TTC549 (cell line): ENCODE data around the gene DYRK1A.

Source experiments
- FAIRE-seq: peaks from 2 replicates; lab custom pipeline; 2012; peaks lifted over from hg19 to GRCh38; lab: Jason Lieb, UNC

Gene DYRK1A

DNA sequence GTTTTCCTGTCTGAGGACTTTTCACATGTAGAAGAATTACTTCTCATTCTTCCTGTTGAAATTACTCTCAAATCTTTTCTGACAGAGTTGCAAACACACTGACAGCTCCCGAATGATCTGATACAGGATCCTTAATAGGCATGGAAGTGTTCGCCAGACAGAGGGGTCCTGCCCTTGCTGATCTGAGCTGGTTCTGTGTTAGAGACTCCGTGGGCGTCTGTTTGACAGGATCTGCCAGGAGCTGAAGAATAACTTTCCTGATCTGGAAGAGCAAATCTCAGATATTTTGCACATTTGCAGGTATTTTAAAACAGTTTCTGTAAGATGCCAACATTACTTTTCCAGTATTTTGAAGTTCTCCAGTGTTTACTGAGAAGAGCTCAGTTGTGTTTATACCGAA is 202.3 kb downstream of the DYRK1A start:
- no peak for FAIRE-seq

DNA sequence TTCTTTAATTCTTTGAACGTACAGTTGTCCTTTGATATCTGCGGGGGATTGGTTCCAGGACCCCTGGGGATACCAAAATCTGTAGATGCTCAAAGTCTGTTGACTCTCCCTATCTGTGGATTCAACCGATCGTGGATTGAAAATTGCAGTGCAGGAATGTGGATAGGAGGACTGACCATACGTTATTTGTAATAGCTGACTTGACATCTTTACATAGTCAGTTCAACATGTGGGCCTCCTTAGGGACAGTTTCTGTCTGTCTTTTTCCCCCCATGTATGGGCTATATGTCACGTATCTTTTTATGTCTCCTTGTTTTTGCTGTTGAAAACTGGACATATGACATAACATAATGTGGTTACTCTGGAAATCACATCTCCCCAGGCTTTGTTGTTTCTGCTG is 204.9 kb downstream of the DYRK1A start:
- FAIRE-seq = no peak

GRCh38 chr21:37574316-37574715 is 207.7 kb downstream of the DYRK1A start:
- FAIRE-seq = no peak

DNA sequence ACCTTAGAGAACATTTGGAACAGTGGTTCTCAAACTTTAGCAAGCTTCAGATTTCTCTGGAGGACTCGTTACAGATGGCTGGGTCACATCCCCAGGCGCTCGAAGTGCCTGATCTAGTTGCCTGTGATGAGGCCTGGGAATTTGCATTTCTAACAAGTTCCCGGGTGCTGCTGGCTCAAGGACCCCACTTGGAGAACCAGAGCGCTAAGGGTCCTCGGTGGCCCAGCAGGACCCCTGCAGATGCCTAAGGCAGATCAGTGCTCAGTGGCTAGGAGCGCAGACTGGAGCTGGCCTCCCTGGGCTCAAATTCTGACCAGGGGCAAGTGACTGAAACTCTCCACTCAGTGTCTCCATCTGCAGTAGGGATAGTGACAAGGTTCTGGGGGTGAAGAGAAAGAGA is 208.2 kb downstream of the DYRK1A start:
- FAIRE-seq = no peak

DNA sequence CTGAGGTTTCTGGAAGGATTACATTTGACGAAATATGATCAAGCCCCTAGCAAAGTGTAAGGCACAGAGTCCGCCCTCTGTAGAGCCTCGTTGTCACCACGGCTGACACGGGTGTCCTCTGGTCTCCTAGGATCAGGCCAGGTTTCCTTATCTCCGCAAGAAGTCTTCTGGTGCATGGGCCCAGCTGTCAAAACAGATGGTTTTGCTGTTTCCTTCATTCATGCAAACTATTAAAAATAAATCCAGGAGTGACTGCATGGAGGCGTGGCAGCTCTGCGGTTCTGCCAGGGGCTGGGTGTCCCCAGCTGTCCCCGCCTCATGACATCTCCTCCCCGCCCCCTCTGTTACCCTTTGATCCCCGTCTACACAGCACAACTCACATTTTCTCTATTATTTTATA is 209.0 kb downstream of the DYRK1A start:
- FAIRE-seq = no peak
